HG02943 (cell line): ENCODE results near the gene CELA2B.
"Not testable (repeated sequence)": the region's sequence is repeated elsewhere in the genome, so short reads cannot be mapped to it uniquely, and the experiment has no call there.

Source experiments
- ATAC-seq: cut with Tn5 transposase; IDR thresholded peaks from one replicate; pipeline ENCODE4 v1.9.1; 2021; ENCODE audit warnings: mild to moderate bottlenecking, low read depth, moderate library complexity; ENCODE audit not compliant: unreplicated experiment

CELA2B gene

GRCh38 chr1:15475752-15476314 is at the start of gene CELA2B:
TSS of gene CELA2B (plus strand) at chr1:15476104. CDS start at chr1:15476126, 22 bp downstream.
- ATAC-seq: no peak

- ATAC-seq: no peak
Measured at GRCh38 chr1:15426492-15427279, 49.2 kb upstream of the CELA2B start.

GRCh38 chr1:15427280-15427666 is 48.6 kb upstream of the CELA2B start:
- ATAC-seq: no peak

- not testable (repeated sequence) for ATAC-seq
Measured at GRCh38 chr1:15428252-15428651, 47.7 kb upstream of the CELA2B start.

GRCh38 chr1:15428815-15429435 is 47.0 kb upstream of the CELA2B start:
- no peak for ATAC-seq

GRCh38 chr1:15429701-15430149 is 46.2 kb upstream of the CELA2B start:
- no peak for ATAC-seq

GRCh38 chr1:15430787-15431570 is 44.9 kb upstream of the CELA2B start:
- ATAC-seq: no peak

GRCh38 chr1:15431571-15431948 is 44.3 kb upstream of the CELA2B start:
- ATAC-seq: no peak

GRCh38 chr1:15432324-15432723 is 43.6 kb upstream of the CELA2B start:
- no peak for ATAC-seq

- ATAC-seq: no peak
Measured at GRCh38 chr1:15433471-15433870, 42.4 kb upstream of the CELA2B start.

GRCh38 chr1:15434739-15435138 is 41.2 kb upstream of the CELA2B start:
- ATAC-seq: not testable (repeated sequence)

GRCh38 chr1:15435239-15436077 is 40.4 kb upstream of the CELA2B start:
- ATAC-seq: no peak

- ATAC-seq: no peak
Measured at GRCh38 chr1:15436881-15437442, 38.9 kb upstream of the CELA2B start.

- ATAC-seq: no peak
Measured at GRCh38 chr1:15439325-15439724, 36.6 kb upstream of the CELA2B start.

- no peak for ATAC-seq
Measured at GRCh38 chr1:15440357-15440756, 35.5 kb upstream of the CELA2B start.

GRCh38 chr1:15441247-15441646 is 34.7 kb upstream of the CELA2B start:
- ATAC-seq: no peak

- no peak for ATAC-seq
Measured at GRCh38 chr1:15442119-15442518, 33.8 kb upstream of the CELA2B start.

GRCh38 chr1:15442759-15443158 is 33.1 kb upstream of the CELA2B start:
- no peak for ATAC-seq

- ATAC-seq: no peak
Measured at GRCh38 chr1:15443281-15443680, 32.6 kb upstream of the CELA2B start.
